ENCODE data around the gene PCID2.

The PCID2 gene

DNA sequence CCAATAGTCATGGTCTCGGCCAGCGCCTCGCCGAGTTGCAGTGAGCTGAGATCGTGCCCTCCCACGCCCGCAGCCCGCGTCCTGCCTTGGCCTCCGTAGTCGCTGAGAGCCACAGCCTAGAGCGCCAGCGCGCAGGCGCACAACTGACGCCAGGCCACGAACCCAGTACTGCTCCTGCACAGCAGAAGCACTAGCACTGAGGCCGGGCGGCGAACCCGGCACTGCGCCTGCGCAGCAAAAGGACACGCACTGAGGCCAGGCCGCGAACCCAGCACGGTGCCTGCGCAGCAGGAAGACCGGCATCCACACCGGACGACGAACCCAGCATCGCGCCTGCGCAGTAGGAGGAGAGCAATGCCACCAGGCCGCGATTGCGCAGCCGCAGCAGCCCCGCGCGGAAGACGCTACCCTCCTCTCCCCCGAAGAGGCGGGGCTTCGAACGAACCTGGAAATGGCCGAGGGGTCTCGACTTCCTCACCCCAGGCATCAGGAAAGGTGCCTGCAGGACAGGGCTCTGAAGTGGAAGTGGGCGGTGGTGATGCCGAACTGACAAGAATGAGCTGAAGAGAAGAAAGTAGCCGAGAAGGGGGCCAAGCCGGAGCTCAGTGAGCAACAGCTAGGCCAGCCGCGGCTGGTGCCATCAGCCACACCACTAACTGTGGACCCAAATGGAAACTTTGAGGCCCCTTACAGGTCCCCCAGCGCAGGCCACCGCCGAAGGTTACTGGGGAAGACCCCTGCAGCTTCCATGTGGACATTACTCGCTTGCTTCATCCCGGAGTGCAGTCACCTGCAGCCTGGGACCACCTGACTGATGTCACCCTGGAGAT is 78.3 kb downstream of the PCID2 start:
- peak in 2 of 3 donors; percentile 26 to 36 for DNase-seq (ENCODE audit: low read depth in 2 of 3, low spot score in 1 of 3)

DNA sequence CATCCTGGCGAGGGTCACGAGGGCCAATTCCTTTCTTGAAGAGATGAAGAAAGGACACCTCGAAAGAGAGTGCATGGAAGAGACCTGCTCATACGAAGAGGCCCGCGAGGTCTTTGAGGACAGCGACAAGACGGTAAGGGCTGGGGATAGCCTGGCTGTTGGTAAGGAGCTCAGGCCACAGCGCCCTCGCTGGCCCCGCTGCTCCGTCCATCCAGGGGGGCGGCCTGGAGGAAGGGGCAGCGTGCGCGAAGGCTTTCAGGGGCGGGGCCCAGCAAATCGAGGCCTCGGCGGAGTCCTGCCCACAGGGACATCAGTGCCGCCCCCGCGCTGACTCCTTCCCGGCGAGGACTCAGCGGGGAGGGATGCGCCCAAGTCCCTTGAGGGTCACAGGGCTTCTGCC is 79.0 kb downstream of the PCID2 start:
- DNase-seq (ENCODE audit: low read depth in 2 of 3, low spot score in 1 of 3) = no peak

Measured in stimulated activated CD4-positive, alpha-beta T cell treated with anti-CD3 and anti-CD28 coated beads, Interleukin-12 subunit alpha, Interleukin-12 subunit beta, amount 100 ng/mL, for 48 hours (primary cell).